Non-pigmented ciliary epithelial cell (primary cell): ENCODE results near the gene GATD1.

Experiments used
- DNase-seq: peaks from one replicate; pipeline ENCODE4 v3.0.0-alpha.2; 2010; ENCODE audit warnings: low read depth

The GATD1 gene

DNA sequence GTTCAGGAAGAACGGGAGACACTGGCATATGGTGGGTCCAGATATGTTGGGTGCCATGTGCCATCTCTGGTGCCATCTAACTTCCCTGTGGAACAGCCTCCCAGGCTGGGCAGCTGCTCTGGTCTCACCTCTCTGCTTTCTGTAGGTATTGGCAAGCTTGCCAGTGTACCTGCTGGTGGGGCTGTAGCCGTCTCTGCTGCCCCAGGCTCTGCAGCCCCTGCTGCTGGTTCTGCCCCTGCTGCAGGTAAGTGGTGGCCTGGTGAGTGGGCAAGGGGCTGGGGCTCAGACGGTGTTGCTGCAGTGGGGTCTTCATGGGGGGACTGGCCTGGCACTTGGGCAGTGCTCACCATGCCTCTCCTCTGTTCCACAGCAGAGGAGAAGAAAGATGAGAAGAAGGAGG, 35.1 kb upstream of the GATD1 start:
- DNase-seq, result no peak

GRCh38 chr11:811446-812245, 34.4 kb upstream of the GATD1 start:
- no peak for DNase-seq

- DNase-seq, result no peak
Measured at GRCh38 chr11:810040-810567, 32.8 kb upstream of the GATD1 start.

GRCh38 chr11:809287-810039, 32.2 kb upstream of the GATD1 start, which contains the start of gene RPLP2:
Gene RPLP2 (plus strand): TSS chr11:809967. CDS start chr11:810235, 268 bp downstream.
- DNase-seq, result peak; percentile 79

GRCh38 chr11:808427-809286, 31.4 kb upstream of the GATD1 start:
- no peak for DNase-seq

GRCh38 chr11:804599-804964, 27.3 kb upstream of the GATD1 start:
- no peak for DNase-seq

GRCh38 chr11:803770-804598, 26.7 kb upstream of the GATD1 start:
- no peak for DNase-seq

GRCh38 chr11:803467-803742, 26.1 kb upstream of the GATD1 start:
- DNase-seq, result no peak

GRCh38 chr11:802693-803466, 25.6 kb upstream of the GATD1 start:
- no peak for DNase-seq

GRCh38 chr11:802018-802617, 24.8 kb upstream of the GATD1 start:
- DNase-seq, result no peak

- no peak for DNase-seq
Measured at GRCh38 chr11:801097-801780, 24.0 kb upstream of the GATD1 start.

DNA sequence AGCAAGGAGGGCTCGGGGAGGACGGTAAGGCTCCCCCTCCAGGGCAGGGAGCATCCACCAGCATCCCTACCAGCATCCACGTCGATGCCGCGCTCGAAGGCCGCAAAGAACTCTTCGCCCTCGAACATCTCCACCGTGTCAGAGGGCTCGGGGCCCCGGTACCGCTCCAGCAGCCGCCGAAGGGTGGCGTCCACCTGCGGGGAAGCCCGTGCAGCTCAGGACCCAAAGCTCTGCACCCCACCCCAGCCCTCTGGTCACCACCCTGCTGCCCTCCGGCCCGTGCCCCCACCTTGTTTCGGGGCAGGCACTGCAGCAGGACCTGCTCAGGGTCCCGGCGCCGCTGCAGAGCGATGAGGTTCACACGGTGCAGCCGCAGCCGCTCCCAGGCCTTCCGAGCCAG, 23.2 kb upstream of the GATD1 start:
- no peak for DNase-seq

GRCh38 chr11:799641-800316, 22.5 kb upstream of the GATD1 start:
- no peak for DNase-seq

DNA sequence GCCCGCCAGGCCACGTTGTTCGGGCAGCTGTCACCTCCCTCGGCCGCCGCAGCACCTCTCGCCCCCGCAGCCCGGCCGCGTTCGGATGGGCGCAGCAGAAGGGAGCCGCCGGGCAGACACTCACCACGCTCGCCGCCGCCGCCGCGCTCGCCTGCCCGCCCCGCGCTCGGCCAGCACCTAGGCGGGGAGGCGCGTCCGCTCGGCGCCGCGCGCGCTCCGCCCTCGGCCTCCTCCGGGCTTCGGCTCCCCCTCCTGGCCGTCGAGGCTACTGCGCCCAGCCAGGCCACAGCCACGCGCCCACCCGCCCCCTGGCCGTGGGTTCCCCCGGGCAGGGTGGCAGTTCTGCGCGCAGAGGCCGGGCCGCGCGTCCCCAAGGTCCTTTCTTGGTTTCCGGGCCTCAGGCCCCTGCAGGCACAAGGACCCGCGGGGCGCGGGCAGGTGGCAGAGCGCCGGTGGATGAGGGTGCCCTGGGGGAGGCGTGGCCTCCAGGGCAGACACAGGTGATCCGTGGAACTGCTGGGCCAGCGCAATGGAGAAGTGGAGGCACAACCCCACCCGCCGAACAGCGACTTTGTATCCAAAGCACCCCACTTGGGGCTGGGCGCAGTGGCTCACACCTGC, 20.9 kb upstream of the GATD1 start, which contains the start of gene SLC25A22:
Gene SLC25A22, minus strand, starts transcription at position 189 of the 621 bp plus-strand sequence. CDS start 3,275 bp downstream, outside the sequence.
- no peak for DNase-seq

DNA sequence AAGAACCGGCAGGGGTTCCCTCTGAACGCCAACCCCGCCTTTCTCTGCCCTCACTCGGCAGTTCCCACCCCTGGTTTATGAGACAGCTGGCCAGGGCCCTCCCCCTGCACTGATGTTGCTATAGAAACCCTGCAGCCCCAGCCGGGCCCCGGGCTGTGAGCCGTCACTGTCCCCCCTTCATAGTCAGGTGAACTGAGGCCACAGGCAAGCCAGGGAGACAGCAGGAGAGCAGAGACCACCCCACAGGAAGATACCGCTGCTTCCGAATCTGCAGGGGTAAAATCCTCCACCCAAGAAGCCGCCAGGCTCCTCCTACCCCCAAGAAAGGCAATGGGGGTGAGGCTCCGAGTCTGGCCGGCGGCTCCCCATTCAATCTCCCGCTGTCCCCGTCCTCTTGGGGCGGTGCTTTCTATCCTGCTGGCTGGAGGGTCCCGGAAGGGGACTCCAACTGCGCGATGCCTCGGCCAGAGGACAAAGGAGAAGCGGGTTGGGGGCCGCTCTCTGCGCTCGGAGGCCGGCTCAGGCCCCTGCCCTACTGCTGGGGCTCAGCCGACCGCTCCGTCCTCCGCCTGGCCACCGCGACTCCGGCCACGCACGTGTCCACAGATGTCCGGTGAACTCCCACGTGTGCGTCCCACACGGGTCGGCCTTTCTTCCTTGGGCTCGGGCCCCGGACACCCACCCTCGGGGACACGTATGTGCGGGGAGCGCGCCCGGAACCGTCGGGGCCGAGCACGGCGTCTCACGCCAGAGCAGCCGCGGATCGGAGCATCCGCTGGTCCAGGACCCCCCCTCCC, 20.2 kb upstream of the GATD1 start:
- DNase-seq, result peak; percentile 53

GRCh38 chr11:796565-797295, 19.4 kb upstream of the GATD1 start:
- no peak for DNase-seq
